Measurements from ENCODE around the gene APBB1IP.
"Not testable (repeated sequence)": the region's sequence is repeated elsewhere in the genome, so short reads cannot be mapped to it uniquely, and the experiment has no call there.

Gene APBB1IP

GRCh38 chr10:26494018-26494417 is 55.9 kb downstream of the APBB1IP start:
- Mint-ChIP-seq H3K4me3 (no peak overlapping the region), H3K4me1 (ENCODE audit: low read depth) (peaks cover 7% of the 10 kb centered on the region), H3K36me3 (ENCODE audit: low read depth) (peaks cover 43% of the 10 kb centered on the region), H3K27me3 (ENCODE audit: low read depth) (no peaks in the 10 kb centered on the region), H3K9me3 (peaks cover 4% of the 10 kb centered on the region), H3K27ac (no peak overlapping the region)

DNA sequence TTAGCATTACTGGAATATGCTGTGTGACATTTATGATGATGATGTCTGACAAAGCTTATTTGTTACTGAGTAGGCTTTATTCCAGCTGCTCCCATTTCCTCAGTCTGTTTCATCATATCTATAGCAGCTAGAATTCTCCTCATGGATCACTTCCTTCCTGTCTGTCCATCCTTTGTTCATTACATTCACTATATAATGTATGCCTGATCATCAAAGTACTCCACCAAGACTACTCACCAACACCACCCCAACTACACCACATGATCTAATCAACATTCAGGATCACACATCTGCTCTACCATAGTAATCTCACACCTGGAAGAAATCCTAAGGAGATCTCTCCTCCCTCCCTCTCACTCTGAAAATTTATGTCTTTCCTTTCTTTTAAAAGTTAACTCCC is 61.3 kb downstream of the APBB1IP start:
- H3K27me3 Mint-ChIP-seq (ENCODE audit: low read depth), result no peaks in the 10 kb centered on the region

GRCh38 chr10:26502986-26503385 is 64.8 kb downstream of the APBB1IP start:
- Mint-ChIP-seq H3K4me3 (no peak overlapping the region), H3K27me3 (ENCODE audit: low read depth) (no peaks in the 10 kb centered on the region), H3K4me1 (ENCODE audit: low read depth) (peaks cover 6% of the 10 kb centered on the region), H3K9me3 (no peaks in the 10 kb centered on the region), H3K27ac (no peak overlapping the region), H3K36me3 (ENCODE audit: low read depth) (peaks cover 66% of the 10 kb centered on the region)

More for the DNA sequence above, 61.3 kb downstream of the APBB1IP start:
- peaks cover 51% of the 10 kb centered on the region for H3K36me3 Mint-ChIP-seq (ENCODE audit: low read depth)
- no peak overlapping the region for H3K27ac Mint-ChIP-seq
- no peaks in the 10 kb centered on the region for H3K9me3 Mint-ChIP-seq
- no peak overlapping the region for H3K4me3 Mint-ChIP-seq
- H3K4me1 Mint-ChIP-seq (ENCODE audit: low read depth), result peaks cover 7% of the 10 kb centered on the region

GRCh38 chr10:26503911-26504310 is 65.8 kb downstream of the APBB1IP start:
- H3K27ac Mint-ChIP-seq, result no peak overlapping the region

GRCh38 chr10:26504429-26504828 is 66.3 kb downstream of the APBB1IP start:
- not testable (repeated sequence) for H3K9me3 Mint-ChIP-seq; H3K4me3 Mint-ChIP-seq; H3K27ac Mint-ChIP-seq; H3K4me1 Mint-ChIP-seq (ENCODE audit: low read depth); H3K27me3 Mint-ChIP-seq (ENCODE audit: low read depth)
- peaks cover 65% of the 10 kb centered on the region for H3K36me3 Mint-ChIP-seq (ENCODE audit: low read depth)

More at GRCh38 chr10:26503911-26504310, 65.8 kb downstream of the APBB1IP start:
- Mint-ChIP-seq H3K4me1 (ENCODE audit: low read depth) (peaks cover 6% of the 10 kb centered on the region), H3K4me3 (no peak overlapping the region), H3K36me3 (ENCODE audit: low read depth) (peaks cover 61% of the 10 kb centered on the region), H3K27me3 (ENCODE audit: low read depth) (no peaks in the 10 kb centered on the region), H3K9me3 (no peaks in the 10 kb centered on the region)

DNA sequence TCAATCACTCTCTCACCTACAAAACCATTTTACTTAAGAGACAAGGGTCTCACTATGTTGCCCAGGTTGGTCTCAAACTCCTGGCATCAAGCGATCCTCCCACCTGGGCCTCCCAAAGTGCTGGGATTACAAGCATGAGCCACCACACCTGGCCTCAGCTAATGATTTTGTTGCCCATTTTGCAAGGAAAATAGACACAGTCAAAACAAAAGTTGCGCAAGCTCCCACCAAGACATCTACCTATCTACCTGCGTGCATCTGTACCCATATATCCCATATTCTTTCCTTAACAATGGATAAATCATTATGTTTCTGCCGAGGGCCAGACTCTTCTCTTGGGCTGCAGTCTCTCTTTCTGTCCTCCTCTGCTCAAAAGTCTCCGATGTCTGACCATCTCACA is 67.3 kb downstream of the APBB1IP start:
- Mint-ChIP-seq H3K4me1 (ENCODE audit: low read depth) (peaks cover 4% of the 10 kb centered on the region), H3K27ac (no peak overlapping the region), H3K4me3 (no peak overlapping the region), H3K27me3 (ENCODE audit: low read depth) (no peaks in the 10 kb centered on the region), H3K9me3 (no peaks in the 10 kb centered on the region), H3K36me3 (ENCODE audit: low read depth) (peaks cover 66% of the 10 kb centered on the region)

DNA sequence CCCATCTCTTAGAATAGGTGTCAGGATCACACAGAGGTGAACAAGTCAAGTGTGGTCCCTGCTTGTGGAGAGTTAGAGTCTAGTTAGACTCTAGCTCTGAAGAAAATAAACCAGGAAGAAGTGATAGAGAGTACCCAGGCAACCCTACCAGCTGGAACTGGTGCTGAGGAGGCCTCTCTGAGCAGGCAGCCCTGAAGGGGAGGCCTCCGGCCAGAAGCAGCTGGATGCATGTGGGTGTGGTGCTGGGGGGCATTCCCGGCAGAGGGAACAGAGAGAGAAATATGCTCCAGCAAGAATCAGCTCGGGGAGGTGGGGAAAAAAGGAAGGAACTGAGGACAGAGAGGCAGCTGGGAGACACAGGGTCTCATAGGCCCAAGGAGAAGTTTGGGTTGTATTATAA is 68.6 kb downstream of the APBB1IP start:
- H3K27ac Mint-ChIP-seq, result no peak overlapping the region
- peaks cover 4% of the 10 kb centered on the region for H3K4me1 Mint-ChIP-seq (ENCODE audit: low read depth)
- H3K27me3 Mint-ChIP-seq (ENCODE audit: low read depth), result no peaks in the 10 kb centered on the region
- H3K4me3 Mint-ChIP-seq, result no peak overlapping the region
- peaks cover 62% of the 10 kb centered on the region for H3K36me3 Mint-ChIP-seq (ENCODE audit: low read depth)
- no peaks in the 10 kb centered on the region for H3K9me3 Mint-ChIP-seq

DNA sequence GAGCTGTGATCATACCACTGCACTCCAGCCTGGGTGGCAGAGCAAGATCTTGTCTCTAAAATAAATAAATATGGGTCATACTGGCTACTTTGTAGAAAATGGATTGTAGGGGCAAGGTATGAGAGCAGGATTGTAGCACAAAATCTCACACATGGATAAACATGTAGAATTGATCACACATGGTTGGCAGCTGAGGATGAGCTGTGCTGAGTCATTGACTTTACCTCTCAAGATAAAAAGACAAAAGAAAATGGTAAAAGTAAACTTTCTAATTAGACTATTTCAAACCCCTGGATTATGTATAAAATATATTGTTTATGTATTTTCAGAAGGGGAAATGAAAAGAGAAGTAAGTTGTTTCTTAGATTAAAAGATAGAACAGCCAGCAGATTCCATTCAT is 69.3 kb downstream of the APBB1IP start:
- Mint-ChIP-seq H3K27ac (no peak overlapping the region), H3K4me1 (ENCODE audit: low read depth) (peaks cover 4% of the 10 kb centered on the region), H3K9me3 (no peaks in the 10 kb centered on the region), H3K36me3 (ENCODE audit: low read depth) (peaks cover 64% of the 10 kb centered on the region), H3K4me3 (no peak overlapping the region), H3K27me3 (ENCODE audit: low read depth) (no peaks in the 10 kb centered on the region)

GRCh38 chr10:26508016-26508415 is 69.9 kb downstream of the APBB1IP start:
- no peaks in the 10 kb centered on the region for H3K27me3 Mint-ChIP-seq (ENCODE audit: low read depth)
- peaks cover 4% of the 10 kb centered on the region for H3K4me1 Mint-ChIP-seq (ENCODE audit: low read depth)
- peaks cover 69% of the 10 kb centered on the region for H3K36me3 Mint-ChIP-seq (ENCODE audit: low read depth)
- H3K27ac Mint-ChIP-seq, result no peak overlapping the region
- H3K4me3 Mint-ChIP-seq, result no peak overlapping the region
- H3K9me3 Mint-ChIP-seq, result no peaks in the 10 kb centered on the region

GRCh38 chr10:26509307-26509706 is 71.2 kb downstream of the APBB1IP start:
- Mint-ChIP-seq H3K4me3 (no peak overlapping the region), H3K27me3 (ENCODE audit: low read depth) (no peaks in the 10 kb centered on the region), H3K27ac (no peak overlapping the region), H3K4me1 (ENCODE audit: low read depth) (peaks cover 5% of the 10 kb centered on the region), H3K9me3 (no peaks in the 10 kb centered on the region), H3K36me3 (ENCODE audit: low read depth) (peaks cover 73% of the 10 kb centered on the region)

DNA sequence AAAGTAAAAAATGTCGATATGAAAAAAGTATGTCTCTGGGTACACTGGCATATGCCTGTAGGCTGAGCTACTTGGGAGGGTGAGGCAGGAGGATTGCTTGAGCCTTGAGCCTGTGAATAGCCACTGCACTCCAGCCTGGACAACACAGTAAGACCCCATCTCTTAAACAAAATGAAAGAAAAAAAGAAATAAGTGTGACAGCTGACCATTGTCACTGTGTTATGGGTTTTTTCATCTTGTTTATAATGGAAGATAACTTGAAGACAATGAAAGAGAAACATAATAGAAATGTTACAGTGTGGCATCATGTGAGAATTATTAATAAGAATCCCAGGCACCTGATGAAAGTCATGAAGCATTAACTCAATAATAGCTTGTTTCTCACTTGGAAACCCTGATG is 75.0 kb downstream of the APBB1IP start:
- Mint-ChIP-seq H3K36me3 (ENCODE audit: low read depth) (peaks cover 64% of the 10 kb centered on the region), H3K27ac (no peak overlapping the region), H3K4me3 (no peak overlapping the region), H3K9me3 (no peaks in the 10 kb centered on the region), H3K4me1 (ENCODE audit: low read depth) (peaks cover 2% of the 10 kb centered on the region), H3K27me3 (ENCODE audit: low read depth) (no peaks in the 10 kb centered on the region)

GRCh38 chr10:26516540-26517101 is 78.5 kb downstream of the APBB1IP start:
- no peak overlapping the region for H3K4me3 Mint-ChIP-seq
- no peak overlapping the region for H3K27ac Mint-ChIP-seq
- H3K27me3 Mint-ChIP-seq (ENCODE audit: low read depth), result no peaks in the 10 kb centered on the region
- H3K36me3 Mint-ChIP-seq (ENCODE audit: low read depth), result peaks cover 69% of the 10 kb centered on the region
- H3K9me3 Mint-ChIP-seq, result peaks cover 4% of the 10 kb centered on the region
- H3K4me1 Mint-ChIP-seq (ENCODE audit: low read depth), result peaks cover 6% of the 10 kb centered on the region

- Mint-ChIP-seq H3K27ac (no peak overlapping the region), H3K36me3 (ENCODE audit: low read depth) (peaks cover 69% of the 10 kb centered on the region), H3K9me3 (peaks cover 4% of the 10 kb centered on the region), H3K4me3 (no peak overlapping the region), H3K27me3 (ENCODE audit: low read depth) (no peaks in the 10 kb centered on the region), H3K4me1 (ENCODE audit: low read depth) (peaks cover 6% of the 10 kb centered on the region)
Observed at GRCh38 chr10:26517141-26517867, 79.2 kb downstream of the APBB1IP start.

GRCh38 chr10:26519803-26520202 is 81.7 kb downstream of the APBB1IP start:
- Mint-ChIP-seq H3K4me3 (no peak overlapping the region), H3K27me3 (ENCODE audit: low read depth) (no peaks in the 10 kb centered on the region), H3K36me3 (ENCODE audit: low read depth) (peaks cover 55% of the 10 kb centered on the region), H3K9me3 (peaks cover 4% of the 10 kb centered on the region), H3K27ac (no peak overlapping the region), H3K4me1 (ENCODE audit: low read depth) (peaks cover 4% of the 10 kb centered on the region)

GRCh38 chr10:26520575-26520974 is 82.4 kb downstream of the APBB1IP start:
- peaks cover 7% of the 10 kb centered on the region for H3K4me1 Mint-ChIP-seq (ENCODE audit: low read depth)
- H3K4me3 Mint-ChIP-seq, result no peak overlapping the region
- no peak overlapping the region for H3K27ac Mint-ChIP-seq
- H3K9me3 Mint-ChIP-seq, result peaks cover 4% of the 10 kb centered on the region
- H3K36me3 Mint-ChIP-seq (ENCODE audit: low read depth), result peaks cover 51% of the 10 kb centered on the region
- no peaks in the 10 kb centered on the region for H3K27me3 Mint-ChIP-seq (ENCODE audit: low read depth)

Data from T-helper 1 cell treated with Interleukin-12 subunit alpha and Interleukin-12 subunit beta and Interleukin-4 antibody, amounts not matched to agents 30 μg/mL and 1 μg/mL, for 36 hours (primary cell).